GM18505 (cell line): ENCODE measurements around the gene TSPY9.
"Not testable (repeated sequence)": the region's sequence is repeated elsewhere in the genome, so short reads cannot be mapped to it uniquely, and the experiment has no call there.

Experiments
- ATAC-seq: cut with Tn5 transposase; IDR thresholded peaks from one replicate; pipeline ENCODE4 v1.9.1; 2021; ENCODE audit not compliant: unreplicated experiment

Gene TSPY9

GRCh38 chrY:9486967-9487366 is at the start of gene TSPY9:
Gene TSPY9, plus strand, starts transcription at chrY:9487267. Its CDS starts 46 bp downstream, at chrY:9487313.
- not testable (repeated sequence) for ATAC-seq

- not testable (repeated sequence) for ATAC-seq
Measured at GRCh38 chrY:9466655-9467054, 20.4 kb upstream of the TSPY9 start, which contains the start of gene TSPY1. Gene TSPY1, plus strand, starts transcription at chrY:9466955. Its CDS starts 46 bp downstream, at chrY:9467001.

- ATAC-seq, result not testable (repeated sequence)
Measured at GRCh38 chrY:9504396-9504795, 17.3 kb downstream of the TSPY9 start.

- not testable (repeated sequence) for ATAC-seq
Measured at GRCh38 chrY:9516287-9516686, 29.2 kb downstream of the TSPY9 start.

GRCh38 chrY:9527580-9527979 is 40.5 kb downstream of the TSPY9 start, which contains the start of gene TSPY10:
Gene TSPY10, plus strand, starts transcription at chrY:9527880. Its CDS starts 46 bp downstream, at chrY:9527926.
- ATAC-seq, result not testable (repeated sequence)
